HUDEP-2 (cell line): ENCODE results near the gene CFDP1.
A peak's percentile ranks its signal among the peaks of the same experiment; 100 is the strongest.
"Not testable (repeated sequence)": the region's sequence is repeated elsewhere in the genome, so short reads cannot be mapped to it uniquely, and the experiment has no call there.

Source experiments
- DNase-seq, 76 experiments: peaks; one replicate each; lab custom pipeline; 2025; ENCODE audit not compliant: unreplicated experiment in 76 of 76; lab: John Stamatoyannopoulos, UW

CFDP1 gene

GRCh38 chr16:75272629-75273028, 160.7 kb downstream of the CFDP1 start:
- not testable (repeated sequence) for DNase-seq

- no peak for DNase-seq
Measured at GRCh38 chr16:75272097-75272551, 161.2 kb downstream of the CFDP1 start.

GRCh38 chr16:75271441-75272096, 161.7 kb downstream of the CFDP1 start:
- DNase-seq = no peak

GRCh38 chr16:75269358-75269757, 163.9 kb downstream of the CFDP1 start:
- DNase-seq = not testable (repeated sequence)

GRCh38 chr16:75267631-75268264, 165.6 kb downstream of the CFDP1 start:
- no peak for DNase-seq

GRCh38 chr16:75266738-75267630, 166.3 kb downstream of the CFDP1 start:
- no peak for DNase-seq

- DNase-seq = peak in 61 of 76 experiments; percentile 10 to 75 (median 49)
Measured at GRCh38 chr16:75265911-75266701, 167.2 kb downstream of the CFDP1 start.

GRCh38 chr16:75264999-75265910, 168.0 kb downstream of the CFDP1 start:
- peak in 5 of 76 experiments; percentile 17 to 28 (median 19) for DNase-seq

- peak in 2 of 76 experiments; percentile 16 to 23 for DNase-seq
Measured at GRCh38 chr16:75264457-75264998, 168.8 kb downstream of the CFDP1 start.

- DNase-seq = peak in 58 of 76 experiments; percentile 11 to 76 (median 44)
Measured at GRCh38 chr16:75263963-75264445, 169.3 kb downstream of the CFDP1 start.

- DNase-seq = no peak
Measured at GRCh38 chr16:75263291-75263962, 169.9 kb downstream of the CFDP1 start.

GRCh38 chr16:75262800-75263127, 170.5 kb downstream of the CFDP1 start:
- DNase-seq = no peak

GRCh38 chr16:75262104-75262799, 171.1 kb downstream of the CFDP1 start:
- peak in 13 of 76 experiments; percentile 9 to 42 (median 17) for DNase-seq

- no peak for DNase-seq
Measured at GRCh38 chr16:75261590-75262078, 171.7 kb downstream of the CFDP1 start.

GRCh38 chr16:75260851-75261589, 172.3 kb downstream of the CFDP1 start:
- no peak for DNase-seq

- no peak for DNase-seq
Measured at GRCh38 chr16:75258807-75259141, 174.5 kb downstream of the CFDP1 start.
